H9 (cell line): Measurements from ENCODE around the gene KRTAP1-3. TPM values are rescaled to one million over a fixed set of nuclear protein-coding genes. Genes with fewer than 3 reads are reported as not detected.

Experiments
- DNase-seq: peaks from one replicate; pipeline ENCODE4 v3.0.0-alpha.2; 2017
- H2AFZ ChIP-seq: one replicate; pipeline ENCODE4 v1.6.1; 2013; ENCODE audit warnings: mild to moderate bottlenecking, low read length, control low read depth, moderate library complexity
- H2AK5ac ChIP-seq: 2 replicates; pipeline ENCODE4 v1.6.1; 2013; ENCODE audit warnings: low read length, control low read depth, mixed read lengths; ENCODE audit not compliant: insufficient read length
- H2BK120ac ChIP-seq: one replicate; pipeline ENCODE4 v1.6.1; 2013; ENCODE audit warnings: low read depth, mild to moderate bottlenecking, low read length, control low read depth, inconsistent platforms; ENCODE audit not compliant: poor library complexity, severe bottlenecking
- H2BK12ac ChIP-seq: 2 replicates; pipeline ENCODE4 v1.6.1; 2013; ENCODE audit warnings: low read length, control low read depth, mixed read lengths, low read depth; ENCODE audit not compliant: insufficient read length
- H2BK15ac ChIP-seq: 2 replicates; pipeline ENCODE4 v1.6.1; 2013; ENCODE audit warnings: low read depth, low read length, control low read depth
- H2BK20ac ChIP-seq: one replicate; pipeline ENCODE4 v1.6.1; 2013; ENCODE audit warnings: low read depth, mild to moderate bottlenecking, low read length, control low read depth, inconsistent platforms; ENCODE audit not compliant: poor library complexity, severe bottlenecking
- H2BK5ac ChIP-seq: 2 replicates; pipeline ENCODE4 v1.6.1; 2013; ENCODE audit warnings: low read length, control low read depth, mixed read lengths; ENCODE audit not compliant: insufficient read length
- H3K14ac ChIP-seq: 2 replicates; pipeline ENCODE4 v1.6.1; 2013; ENCODE audit warnings: low read length, control low read depth; ENCODE audit not compliant: insufficient read depth
- H3K18ac ChIP-seq: 2 replicates; pipeline ENCODE4 v1.6.1; 2013; ENCODE audit warnings: low read depth, mild to moderate bottlenecking, mixed read lengths, low read length, control low read depth; ENCODE audit not compliant: insufficient read length
- H3K23ac ChIP-seq: 2 replicates; pipeline ENCODE4 v1.6.1; 2013; ENCODE audit warnings: low read length, control low read depth, mixed read lengths, low read depth; ENCODE audit not compliant: insufficient read length
- H3K23me2 ChIP-seq: 2 replicates; pipeline ENCODE4 v1.6.1; 2013; ENCODE audit warnings: low read depth, mild to moderate bottlenecking, mixed read lengths, low read length, control low read depth; ENCODE audit not compliant: insufficient read length, poor library complexity, severe bottlenecking
- H3K27ac ChIP-seq: 2 replicates; pipeline ENCODE4 v1.5.1; 2013; ENCODE audit warnings: low read length, control low read depth, mixed read lengths, low read depth; ENCODE audit not compliant: insufficient read length
- H3K27me3 ChIP-seq: 2 replicates; pipeline ENCODE4 v1.6.1; 2013; ENCODE audit warnings: low read length, control low read depth, inconsistent platforms; ENCODE audit not compliant: insufficient read depth
- H3K4ac ChIP-seq: 2 replicates; pipeline ENCODE4 v1.6.1; 2013; ENCODE audit warnings: low read depth, mild to moderate bottlenecking, control low read depth, inconsistent platforms, low read length, moderate library complexity
- H3K4me1 ChIP-seq: 2 replicates; pipeline ENCODE4 v1.6.1; 2013; ENCODE audit warnings: low read length, control low read depth, inconsistent platforms; ENCODE audit not compliant: insufficient read depth
- H3K4me2 ChIP-seq: 2 replicates; pipeline ENCODE4 v1.6.1; 2013; ENCODE audit warnings: low read length, control low read depth, mixed read lengths; ENCODE audit not compliant: insufficient read length, insufficient read depth
- H3K56ac ChIP-seq: 2 replicates; pipeline ENCODE4 v1.6.1; 2013; ENCODE audit warnings: low read depth, mild to moderate bottlenecking, mixed read lengths, low read length, control low read depth; ENCODE audit not compliant: insufficient read length
- H3K79me1 ChIP-seq: 2 replicates; pipeline ENCODE4 v1.6.1; 2013; ENCODE audit warnings: low read depth, mild to moderate bottlenecking, moderate library complexity, low read length, control low read depth, inconsistent platforms; ENCODE audit not compliant: insufficient read depth, poor library complexity, severe bottlenecking
- H3K79me2 ChIP-seq: 2 replicates; pipeline ENCODE4 v1.6.1; 2013; ENCODE audit warnings: low read length, control low read depth, inconsistent platforms; ENCODE audit not compliant: insufficient read depth
- H3K9ac ChIP-seq: 2 replicates; pipeline ENCODE4 v1.6.1; 2013; ENCODE audit warnings: low read length, control low read depth, mixed read lengths; ENCODE audit not compliant: insufficient read length; ENCODE audit errors: extremely low read depth
- H3K9me3 ChIP-seq: one replicate; pipeline ENCODE4 v1.6.1; 2013; ENCODE audit warnings: low read depth, low read length, inconsistent platforms; ENCODE audit not compliant: control insufficient read depth
- H3T11ph ChIP-seq: one replicate; pipeline ENCODE4 v1.6.1; 2013; ENCODE audit warnings: mild to moderate bottlenecking, low read length, control low read depth, inconsistent platforms
- H4K20me1 ChIP-seq: one replicate; pipeline ENCODE4 v1.6.1; 2013; ENCODE audit not compliant: control insufficient read depth, insufficient read length, insufficient read depth
- H4K5ac ChIP-seq: 2 replicates; pipeline ENCODE4 v1.6.1; 2013; ENCODE audit warnings: low read depth, mild to moderate bottlenecking, mixed read lengths, low read length, control low read depth; ENCODE audit not compliant: insufficient read length
- H4K8ac ChIP-seq: replicated peaks from 2 replicates; pipeline ENCODE4 v1.6.1; 2013; ENCODE audit warnings: low read length, control low read depth, mixed read lengths, low read depth; ENCODE audit not compliant: insufficient read length
- H4K91ac ChIP-seq: 2 replicates; pipeline ENCODE4 v1.6.1; 2013; ENCODE audit warnings: low read depth, mild to moderate bottlenecking, moderate library complexity, mixed read lengths, low read length, control low read depth; ENCODE audit not compliant: insufficient read length
- H3K27ac Mint-ChIP-seq, 3 experiments: 2 replicates in 2 of 3; 3 replicates in 1 of 3; pipeline ENCODE4 v1.8.0; 2020 to 2021; ENCODE audit warnings: mixed read lengths in 3 of 3, mild to moderate bottlenecking in 1 of 3, moderate library complexity in 1 of 3
- H3K27me3 Mint-ChIP-seq: 2 replicates; pipeline ENCODE4 v1.8.0; 2021; ENCODE audit warnings: low read depth, mild to moderate bottlenecking, moderate library complexity, mixed read lengths
- H3K36me3 Mint-ChIP-seq, 3 experiments: 2 replicates in 2 of 3; 3 replicates in 1 of 3; pipeline ENCODE4 v1.8.0; 2020 to 2021; ENCODE audit warnings: low read depth in 3 of 3, mixed read lengths in 3 of 3; ENCODE audit not compliant: insufficient read depth in 1 of 3
- H3K4me1 Mint-ChIP-seq, 2 experiments: 2 replicates each; pipeline ENCODE4 v1.8.0; 2020; ENCODE audit warnings: mixed read lengths in 2 of 2
- H3K4me3 Mint-ChIP-seq, 2 experiments: 2 replicates in 1 of 2; 3 replicates in 1 of 2; pipeline ENCODE4 v1.8.0; 2020 to 2021; ENCODE audit warnings: mild to moderate bottlenecking in 2 of 2, mixed read lengths in 2 of 2, moderate library complexity in 1 of 2
- H3K9me3 Mint-ChIP-seq, 2 experiments: 2 replicates in 1 of 2; 3 replicates in 1 of 2; pipeline ENCODE4 v1.8.0; 2020; ENCODE audit warnings: mild to moderate bottlenecking in 2 of 2, mixed read lengths in 2 of 2, moderate library complexity in 1 of 2
- WGBS: extraction: QIAGEN DNeasy Blood & Tissue Kit; methylation state at CpG from one replicate; pipeline ENCODE4 v1.1.7; 2013; ENCODE audit warnings: missing lambda C conversion rate, low lambda C conversion rate, mixed read lengths; ENCODE audit not compliant: insufficient read length; ENCODE audit errors: extremely low coverage; 5-methylcytosine and 5-hydroxymethylcytosine counted together
- total RNA-seq: library from RNA; stranded (reverse); gene quantifications from 2 replicates; pipeline ENCODE4 v1.2.1, GENCODE V29; 2021
- TF ChIP-seq, protein P1 (sequence below): fragments of 200-600 bp; sonication (generic); conservative IDR thresholded peaks from 3 replicates; pipeline ENCODE4 v1.8.0; 2021; ENCODE audit warnings: antibody characterized with exemption, mild to moderate bottlenecking

The KRTAP1-3 gene
- total RNA-seq, 1 experiment from 2014 or later = not detected

DNA sequence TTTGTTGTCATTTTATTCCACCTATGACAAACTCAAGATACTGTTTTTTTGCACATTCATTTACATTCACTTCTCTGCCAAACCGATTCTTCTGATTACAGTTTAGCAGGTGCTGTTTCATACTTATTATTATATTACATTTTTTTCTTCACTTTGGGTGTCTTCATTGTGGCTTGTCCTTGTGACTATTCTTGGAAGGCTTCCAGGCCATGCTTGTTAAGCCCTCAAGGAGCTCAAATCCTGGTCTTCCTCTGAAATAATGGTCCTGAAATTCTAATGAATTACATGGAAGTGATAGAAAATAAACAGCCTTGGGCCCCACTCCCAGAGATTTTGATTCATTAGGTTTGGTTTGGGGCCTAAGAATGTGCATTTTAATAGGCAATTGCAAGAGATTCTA is 29.6 kb upstream of the KRTAP1-3 start:
- H2BK5ac ChIP-seq = no peak overlapping the region
- no peak overlapping the region for H3K14ac ChIP-seq
- Mint-ChIP-seq H3K4me1 (peaks cover 2 to 11% of the 10 kb centered on the region in 2 experiments), H3K9me3 (no peaks in the 10 kb centered on the region), H3K27ac (no peak overlapping the region), H3K4me3 (no peak overlapping the region), H3K27me3 (no peaks in the 10 kb centered on the region), H3K36me3 (no peaks in the 10 kb centered on the region)
- no peaks in the 10 kb centered on the region for H3K9me3 ChIP-seq
- H3K23ac ChIP-seq = no peak overlapping the region
- H2AFZ ChIP-seq = no peak overlapping the region
- H3K27ac ChIP-seq = no peak overlapping the region
- DNase-seq = no peak
- no peak overlapping the region for H3K4me2 ChIP-seq
- H2BK20ac ChIP-seq = no peak overlapping the region
- H3K79me1 ChIP-seq = no peaks in the 10 kb centered on the region
- no CpG with 5 or more reads among the region's 1 CpG for WGBS
- no peak overlapping the region for H3K18ac ChIP-seq
- no peak overlapping the region for H2BK120ac ChIP-seq
- no peak overlapping the region for H3K9ac ChIP-seq
- no peak overlapping the region for H2BK12ac ChIP-seq
- H4K20me1 ChIP-seq = no peaks in the 10 kb centered on the region
- no peaks in the 10 kb centered on the region for H3K23me2 ChIP-seq
- H3K4ac ChIP-seq = no peak overlapping the region
- TF ChIP-seq, protein P1, sequence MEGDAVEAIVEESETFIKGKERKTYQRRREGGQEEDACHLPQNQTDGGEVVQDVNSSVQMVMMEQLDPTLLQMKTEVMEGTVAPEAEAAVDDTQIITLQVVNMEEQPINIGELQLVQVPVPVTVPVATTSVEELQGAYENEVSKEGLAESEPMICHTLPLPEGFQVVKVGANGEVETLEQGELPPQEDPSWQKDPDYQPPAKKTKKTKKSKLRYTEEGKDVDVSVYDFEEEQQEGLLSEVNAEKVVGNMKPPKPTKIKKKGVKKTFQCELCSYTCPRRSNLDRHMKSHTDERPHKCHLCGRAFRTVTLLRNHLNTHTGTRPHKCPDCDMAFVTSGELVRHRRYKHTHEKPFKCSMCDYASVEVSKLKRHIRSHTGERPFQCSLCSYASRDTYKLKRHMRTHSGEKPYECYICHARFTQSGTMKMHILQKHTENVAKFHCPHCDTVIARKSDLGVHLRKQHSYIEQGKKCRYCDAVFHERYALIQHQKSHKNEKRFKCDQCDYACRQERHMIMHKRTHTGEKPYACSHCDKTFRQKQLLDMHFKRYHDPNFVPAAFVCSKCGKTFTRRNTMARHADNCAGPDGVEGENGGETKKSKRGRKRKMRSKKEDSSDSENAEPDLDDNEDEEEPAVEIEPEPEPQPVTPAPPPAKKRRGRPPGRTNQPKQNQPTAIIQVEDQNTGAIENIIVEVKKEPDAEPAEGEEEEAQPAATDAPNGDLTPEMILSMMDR = no peak
- H3K4me1 ChIP-seq = no peaks in the 10 kb centered on the region
- no peak overlapping the region for H2AK5ac ChIP-seq
- no peaks in the 10 kb centered on the region for H3K79me2 ChIP-seq
- no peaks in the 10 kb centered on the region for H3K27me3 ChIP-seq
- no peak overlapping the region for H4K5ac ChIP-seq
- H3T11ph ChIP-seq = no peak overlapping the region
- H3K56ac ChIP-seq = no peak overlapping the region
- no peak overlapping the region for H2BK15ac ChIP-seq
- H4K8ac ChIP-seq = no peak overlapping the region
- no peak overlapping the region for H4K91ac ChIP-seq
